Inflammatory macrophage treated with lipopolysaccharide for 4 hours (primary cell): Measurements from ENCODE around the gene DMXL2.
"Not testable (repeated sequence)": the region's sequence is repeated elsewhere in the genome, so short reads cannot be mapped to it uniquely, and the experiment has no call there.

ENCODE experiments used
- DNase-seq: peaks from one replicate; pipeline ENCODE4 v3.0.0-alpha.2; 2020

The DMXL2 gene

DNA sequence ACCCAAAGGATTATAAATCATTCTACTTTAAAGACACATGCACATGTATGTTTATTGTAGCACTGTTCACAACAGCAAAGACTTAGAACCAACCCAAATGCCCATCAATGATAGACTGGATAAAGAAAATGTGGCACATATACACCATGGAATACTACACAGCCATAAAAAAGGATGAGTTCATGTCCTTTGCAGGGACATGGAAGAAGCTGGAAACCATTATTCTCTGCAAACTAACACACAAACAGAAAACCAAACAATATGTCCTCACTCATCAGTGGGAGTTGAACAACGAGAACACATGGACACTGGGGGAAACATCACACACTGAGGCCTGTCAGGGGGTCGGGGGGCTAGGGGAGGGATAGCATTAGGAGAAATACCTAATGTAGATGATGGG, 49.2 kb downstream of the DMXL2 start:
- DNase-seq: not testable (repeated sequence)

DNA sequence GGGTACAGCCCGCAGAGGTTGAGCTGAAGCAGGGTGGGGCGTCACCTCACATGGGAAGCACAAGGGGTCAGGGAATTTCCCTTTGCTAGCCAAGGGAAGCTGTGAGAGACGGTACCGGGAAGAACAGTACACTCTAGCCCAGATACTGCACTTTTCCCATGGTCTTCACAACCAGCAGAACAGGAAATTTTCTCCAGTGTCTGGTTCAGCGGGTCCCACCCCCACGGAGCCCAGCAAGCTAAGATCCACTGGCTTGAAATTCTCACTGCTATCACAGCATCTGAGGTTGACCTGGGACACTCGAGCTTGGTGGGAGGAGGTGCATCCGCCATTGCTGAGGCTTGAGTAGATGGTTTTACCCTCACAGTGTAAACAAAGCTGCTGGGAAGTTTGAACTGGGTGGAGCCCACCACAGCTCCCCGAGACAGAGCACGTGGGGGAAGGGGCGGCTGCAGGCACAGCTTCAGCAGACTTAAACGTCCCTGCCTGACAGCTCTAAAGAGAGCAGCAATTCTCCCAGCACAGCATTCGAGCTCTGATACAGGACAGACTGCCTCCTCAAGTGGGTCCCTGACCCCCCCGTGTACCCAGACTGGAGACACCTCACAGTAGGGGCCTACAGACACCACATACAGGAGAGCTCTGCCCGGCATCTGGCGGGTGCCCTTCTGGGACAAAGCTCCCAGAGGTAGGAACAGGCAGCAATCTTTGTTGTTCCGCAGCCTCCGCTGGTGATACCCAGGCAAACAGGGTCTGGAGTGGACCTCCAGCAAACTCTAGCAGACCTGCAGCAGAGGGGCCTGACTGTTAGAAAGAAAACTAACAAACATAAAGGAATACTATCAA, 53.4 kb downstream of the DMXL2 start:
- DNase-seq: peak; percentile 62

DNA sequence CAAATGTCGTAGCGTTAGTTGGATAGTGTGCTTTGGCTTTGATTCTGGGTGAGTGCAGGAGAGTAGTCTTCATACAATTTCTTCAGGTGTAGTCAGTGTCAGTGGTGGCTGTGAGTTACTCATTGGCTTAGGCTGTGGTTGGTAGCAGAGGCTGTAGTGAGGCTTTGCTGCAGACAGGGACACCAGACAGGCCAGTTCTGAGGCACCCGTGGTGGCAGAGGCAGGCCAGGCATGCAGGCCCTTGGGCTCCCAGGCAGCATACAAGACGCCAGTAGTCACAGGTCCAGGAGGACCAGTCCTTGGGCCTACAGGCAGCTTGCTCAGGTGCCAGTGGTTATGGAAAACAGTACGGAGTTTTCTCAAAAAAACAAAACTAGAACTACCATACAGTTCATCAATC, 61.3 kb downstream of the DMXL2 start:
- DNase-seq: no peak

DNA sequence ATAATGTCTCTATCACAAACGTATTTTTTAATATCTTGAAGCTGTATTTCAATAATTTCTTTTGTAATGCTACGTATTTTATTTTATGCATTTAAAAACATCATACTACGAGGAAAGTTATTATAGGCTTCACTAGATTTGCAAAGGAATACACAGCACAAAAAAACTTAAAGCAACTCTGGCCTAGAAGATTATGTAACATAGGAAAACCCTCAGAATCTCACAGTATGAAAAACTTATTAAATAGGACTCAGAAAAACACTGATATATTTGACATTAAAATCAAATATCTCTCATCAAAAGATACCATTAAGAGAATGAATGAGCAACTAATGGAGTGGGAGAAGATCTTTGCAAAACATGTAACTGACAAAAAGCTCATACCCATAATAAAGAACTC, 63.7 kb downstream of the DMXL2 start:
- peak; percentile 50 for DNase-seq

DNA sequence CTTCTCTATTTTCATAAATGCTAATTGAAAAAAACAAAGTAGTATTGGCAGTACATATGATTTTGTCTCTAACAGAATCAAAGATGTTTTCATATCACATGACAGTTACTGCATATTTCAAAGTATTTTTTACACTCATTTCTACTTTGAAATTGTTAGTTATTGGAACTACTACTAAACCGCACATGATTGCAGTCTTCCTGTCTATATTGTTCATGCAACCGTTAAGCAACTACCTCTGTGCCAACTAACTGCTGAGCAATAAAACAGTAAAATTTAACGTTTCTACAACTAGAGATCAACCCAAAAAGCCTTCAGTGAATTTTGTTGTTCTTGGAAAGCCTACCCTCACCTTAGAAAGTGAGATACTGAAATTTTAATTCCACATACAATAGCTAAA, 64.2 kb downstream of the DMXL2 start:
- DNase-seq: peak; percentile 84

DNA sequence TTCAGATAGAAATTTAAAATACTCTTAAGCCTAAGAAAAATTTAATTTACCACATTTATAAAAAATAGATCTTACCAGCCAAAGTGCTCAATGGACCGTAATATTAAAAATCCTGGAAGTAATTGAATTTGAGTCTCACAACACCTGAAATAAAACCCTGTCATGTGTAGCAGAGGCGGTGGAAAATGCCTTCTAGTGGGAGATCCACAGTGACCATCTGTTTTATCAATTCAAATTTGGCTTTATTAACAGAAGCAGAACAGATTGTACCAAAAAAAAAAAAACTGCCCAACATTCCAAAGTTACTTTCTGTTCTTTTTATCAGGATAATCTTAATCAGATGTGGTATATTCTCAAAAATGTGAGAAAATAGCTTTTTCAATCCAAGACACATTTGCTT, 71.7 kb downstream of the DMXL2 start:
- no peak for DNase-seq

DNA sequence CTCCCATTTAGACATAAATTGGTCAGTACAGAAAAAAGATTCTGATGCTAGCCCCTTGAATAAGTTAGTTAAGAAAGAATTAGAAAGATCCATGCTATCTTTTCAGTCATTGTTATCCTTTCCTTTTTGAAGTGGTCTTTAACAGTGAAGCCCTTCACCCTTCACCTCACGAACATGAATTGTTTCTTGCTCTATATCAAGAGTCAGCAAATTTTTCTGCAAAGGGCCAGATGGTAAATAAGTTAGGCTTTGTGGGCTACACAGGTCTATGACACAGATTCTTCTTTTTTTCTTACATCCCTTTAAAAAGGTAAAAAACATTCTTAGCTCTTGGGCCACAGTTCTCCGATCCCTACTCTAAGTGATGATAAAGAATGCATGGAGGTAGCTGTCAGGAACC, 74.9 kb downstream of the DMXL2 start:
- DNase-seq: no peak

DNA sequence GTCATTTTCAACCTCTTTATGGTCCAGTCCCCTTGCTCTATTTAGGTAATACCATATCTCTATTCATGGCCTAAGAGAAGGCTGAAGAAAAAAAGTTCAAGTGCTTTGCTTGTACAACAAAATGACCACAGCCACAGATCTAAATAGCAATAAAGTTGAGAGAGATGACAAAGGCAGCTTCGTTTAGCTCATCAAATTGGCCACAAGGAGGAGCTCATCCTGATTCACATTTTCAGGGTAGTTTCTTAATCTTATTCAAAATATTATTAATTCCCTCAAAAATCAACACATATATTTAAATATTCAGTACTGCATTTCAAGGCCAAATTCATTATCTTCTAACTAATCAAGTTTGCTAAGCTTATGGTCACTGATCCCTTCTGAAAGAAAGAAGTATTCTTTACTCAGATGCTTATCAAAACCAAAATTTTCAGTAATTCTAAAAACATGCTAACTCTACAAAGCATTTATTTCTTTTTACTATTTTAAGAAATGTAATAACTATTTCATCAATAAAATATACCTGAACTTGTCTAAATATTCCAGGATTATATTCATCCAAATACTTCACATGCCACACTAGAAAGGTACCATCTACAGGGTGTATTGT, 85.5 kb downstream of the DMXL2 start:
- peak; percentile 34 for DNase-seq

DNA sequence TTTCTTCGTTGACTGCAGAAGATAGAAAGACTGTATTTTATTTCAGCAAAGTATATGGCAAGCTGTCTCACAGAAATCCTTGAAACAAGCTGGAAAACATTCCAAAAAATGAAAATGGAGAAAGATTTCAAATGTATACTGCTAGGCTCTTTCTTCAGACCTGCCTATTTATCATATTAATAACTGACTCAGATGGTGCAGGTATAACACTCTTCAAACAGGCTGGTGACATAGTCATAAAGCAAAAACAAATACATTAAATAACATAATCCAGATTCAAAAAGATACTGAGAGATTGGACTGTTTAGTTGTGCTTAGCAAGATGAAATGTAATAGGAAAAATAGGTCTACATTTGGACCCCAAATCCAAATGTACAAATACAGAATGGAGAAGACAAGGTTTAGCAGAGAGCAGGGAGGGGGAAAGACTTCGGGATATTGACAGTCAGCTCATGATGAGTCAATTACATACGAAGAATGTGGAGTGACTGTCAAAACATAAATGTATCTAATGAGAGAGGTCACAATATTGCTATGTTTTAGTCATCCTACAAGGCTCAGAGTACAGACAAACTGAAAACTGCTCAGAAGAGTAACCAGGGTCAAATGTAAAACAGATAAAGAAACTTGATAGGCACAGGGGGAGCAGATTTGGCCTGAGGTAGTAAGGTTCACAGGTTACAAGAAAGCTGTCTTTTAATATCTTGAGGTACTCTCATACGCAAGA, 88.7 kb downstream of the DMXL2 start:
- no peak for DNase-seq

DNA sequence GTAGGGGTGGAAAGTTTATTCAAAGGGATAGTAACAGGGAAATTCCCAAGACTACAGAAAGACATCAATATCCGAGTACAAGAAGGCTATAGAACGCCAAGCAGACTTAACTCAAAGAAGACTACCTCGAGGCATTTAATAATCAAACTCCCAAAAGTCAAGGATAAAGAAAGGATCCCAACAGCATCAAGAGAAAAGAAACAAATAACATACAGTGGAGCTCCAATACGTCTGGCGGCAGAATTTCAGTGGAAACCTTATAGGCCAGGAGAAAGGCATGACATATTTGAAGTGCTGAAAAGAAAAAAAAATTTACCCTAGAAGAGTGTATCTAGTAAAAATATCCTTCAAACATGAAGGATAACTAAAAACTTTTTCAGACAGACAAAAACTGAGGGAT, 95.6 kb downstream of the DMXL2 start:
- no peak for DNase-seq

DNA sequence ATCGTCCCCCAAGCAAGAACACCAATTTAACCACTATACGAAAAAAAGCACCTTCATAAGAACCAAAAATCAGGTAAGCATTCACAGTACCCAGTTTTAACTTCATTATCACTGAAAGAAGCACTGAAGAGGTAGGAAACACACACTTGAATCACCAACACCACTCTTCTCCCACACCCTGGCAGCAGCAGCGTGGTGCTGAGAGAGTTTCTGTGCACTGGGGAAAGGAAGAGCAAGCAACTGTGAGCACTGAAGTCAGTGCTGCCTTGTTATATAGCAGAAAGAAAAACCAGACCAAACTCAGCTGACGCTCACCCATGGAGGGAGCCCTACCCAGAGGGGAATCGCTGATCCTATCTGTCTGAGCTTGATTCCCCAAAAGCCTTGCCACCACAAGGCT, 98.2 kb downstream of the DMXL2 start:
- no peak for DNase-seq

DNA sequence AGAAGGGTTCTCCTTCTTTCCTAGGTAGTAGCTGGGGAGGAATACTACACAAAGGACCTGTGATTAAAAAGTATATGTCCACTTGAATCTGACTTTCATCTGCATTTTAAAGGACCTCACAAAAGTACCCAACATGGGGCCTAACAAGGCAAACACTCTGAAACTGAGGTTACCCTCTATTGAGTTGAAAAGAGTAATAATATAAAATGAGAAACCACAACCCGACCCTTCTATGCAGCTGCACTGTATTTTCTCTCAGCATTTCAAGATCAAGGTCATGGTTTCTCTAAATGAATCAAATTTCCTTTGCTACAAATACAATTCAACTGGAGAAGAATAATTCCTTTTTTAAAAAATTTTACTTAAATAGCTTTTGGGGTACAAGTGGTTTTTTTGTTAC, 106.3 kb downstream of the DMXL2 start:
- DNase-seq: no peak

DNA sequence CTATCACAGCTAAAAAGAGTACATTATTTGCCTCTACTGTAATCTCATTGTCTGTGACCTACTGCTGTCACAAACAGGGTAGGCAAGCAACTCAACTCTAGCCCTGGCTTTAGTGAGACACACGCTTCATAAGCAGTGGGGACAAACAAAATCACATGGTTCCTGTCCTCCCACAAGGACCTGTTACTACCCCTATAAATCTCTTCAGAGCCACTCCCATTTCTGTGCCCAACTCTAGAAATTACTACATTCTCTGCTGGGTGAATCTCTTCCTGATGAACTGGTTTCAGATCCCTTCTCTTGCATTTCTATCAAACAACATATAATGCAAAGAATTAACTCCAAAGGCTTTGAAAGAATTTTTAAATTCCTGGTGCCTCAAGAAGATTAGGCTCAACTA, 117.3 kb downstream of the DMXL2 start:
- peak; percentile 46 for DNase-seq

DNA sequence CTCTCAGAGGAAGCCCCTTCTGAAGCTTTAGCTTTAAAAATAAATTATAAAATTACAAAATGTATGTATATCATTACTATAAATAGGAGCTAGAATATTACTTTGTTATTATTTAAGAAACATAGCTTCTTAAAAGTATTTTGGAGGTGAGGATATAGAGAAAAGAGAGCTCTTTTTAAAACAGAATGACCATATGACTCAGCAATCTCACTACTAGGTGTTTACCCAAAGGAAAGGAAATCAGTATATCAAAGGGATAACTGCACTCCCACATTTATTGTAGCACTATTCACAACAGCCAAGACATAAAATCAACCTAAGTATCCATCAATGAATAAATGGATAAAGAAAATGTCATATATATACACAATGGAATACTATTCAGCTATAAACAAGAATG, 119.6 kb downstream of the DMXL2 start:
- no peak for DNase-seq

DNA sequence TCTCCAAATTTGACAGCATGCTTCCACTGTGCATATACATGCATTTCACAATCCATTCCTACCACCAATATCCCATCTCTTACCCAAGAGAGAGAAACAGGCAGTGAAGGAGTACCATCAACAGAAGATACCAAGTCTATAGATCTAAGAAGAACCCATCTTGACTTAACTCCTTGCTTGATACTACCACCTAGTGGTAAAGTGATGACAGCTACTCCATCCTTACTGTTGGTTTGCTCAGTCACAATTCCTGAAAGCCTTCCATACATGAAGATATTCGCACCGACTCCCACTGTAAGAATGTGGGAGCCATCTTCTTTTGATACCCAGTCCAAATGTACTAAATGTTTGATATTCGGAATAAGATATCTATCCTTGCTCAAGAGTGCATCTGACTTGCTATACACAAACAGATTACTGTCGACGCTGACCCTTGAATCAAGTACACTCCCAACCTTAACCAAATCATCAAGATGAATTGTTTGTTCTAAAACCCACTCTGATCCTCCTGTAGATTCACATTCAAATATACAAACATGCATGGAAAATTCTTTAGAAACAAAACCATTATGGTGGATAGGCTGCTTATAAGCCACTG, 123.1 kb downstream of the DMXL2 start:
- peak; percentile 19 for DNase-seq

DNA sequence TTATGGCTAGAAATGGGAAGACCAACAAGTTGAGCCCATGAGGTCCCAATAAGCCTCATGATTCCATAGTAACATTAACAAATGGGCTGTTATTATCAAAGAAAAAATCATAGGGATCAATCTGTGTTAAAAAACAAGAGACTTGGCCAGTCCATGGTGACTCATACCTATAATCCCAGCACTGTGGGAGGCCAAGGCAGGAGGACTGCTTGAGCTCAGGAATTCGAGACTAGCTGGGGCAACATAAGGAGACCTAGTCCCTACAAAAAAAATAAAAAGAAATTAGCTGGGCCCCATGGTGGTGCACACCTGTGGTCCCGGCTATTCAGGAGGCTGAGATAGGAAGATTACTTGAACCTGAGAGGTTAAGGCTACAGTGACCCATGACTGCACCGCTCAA, 124.8 kb downstream of the DMXL2 start:
- no peak for DNase-seq

DNA sequence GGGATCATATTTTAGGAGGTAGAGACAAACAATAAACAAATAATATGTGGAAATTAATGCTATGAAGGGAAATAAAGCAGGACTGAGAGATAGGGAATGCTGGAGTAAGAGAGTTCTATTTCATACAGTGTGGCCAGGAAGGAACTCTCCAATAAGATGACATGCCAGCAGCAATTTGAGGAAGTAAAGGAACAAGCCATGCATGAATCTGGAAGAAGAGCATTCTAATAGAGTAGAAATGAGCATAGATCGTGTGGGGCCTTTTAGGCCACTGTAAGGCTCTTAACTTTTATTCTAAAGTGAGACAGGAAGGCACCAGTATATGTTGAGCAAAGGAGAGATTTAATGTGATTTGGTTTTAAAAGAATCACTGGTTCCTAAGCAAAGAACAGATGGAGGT, 126.3 kb downstream of the DMXL2 start:
- no peak for DNase-seq

DNA sequence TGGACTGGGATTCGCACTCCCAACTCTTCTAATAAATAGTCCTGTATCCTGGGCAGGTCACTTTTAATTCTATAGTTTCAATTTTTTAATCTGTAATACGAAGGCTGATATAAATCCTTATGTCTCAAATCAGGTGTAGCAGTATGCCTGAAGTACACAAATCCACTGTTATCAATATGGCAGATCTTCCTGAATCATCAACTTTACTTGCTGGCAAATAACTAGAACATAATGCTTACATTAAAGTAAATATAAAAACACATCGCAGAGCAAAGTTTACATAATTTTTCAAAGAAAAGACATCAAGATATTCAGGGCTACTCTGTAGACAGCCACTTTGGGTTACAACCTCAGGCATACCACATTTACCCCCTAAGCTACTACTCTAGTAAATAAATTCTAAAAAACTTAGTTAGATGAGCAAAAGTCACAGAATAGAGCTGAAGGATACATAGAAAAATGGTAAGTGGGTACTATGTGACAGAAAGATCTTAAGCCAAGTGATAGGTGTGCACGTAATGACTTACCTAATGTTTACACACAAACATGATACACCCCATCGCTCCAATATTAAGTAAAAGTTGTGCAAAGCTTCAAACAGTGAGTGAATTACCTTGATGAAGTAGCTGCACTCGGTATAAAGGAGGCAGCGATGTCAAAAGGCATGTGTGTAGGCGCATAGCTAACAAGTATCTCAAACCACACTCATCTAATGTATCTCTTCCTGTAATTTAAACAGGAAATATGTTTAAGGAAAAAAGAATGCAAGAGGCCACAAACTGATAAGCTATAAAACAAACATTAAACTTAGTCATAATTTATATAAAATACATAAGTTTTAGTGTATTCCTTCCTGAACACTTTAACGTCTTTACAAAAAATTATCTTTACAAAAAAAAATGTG, 127.9 kb downstream of the DMXL2 start:
- DNase-seq: no peak

DNA sequence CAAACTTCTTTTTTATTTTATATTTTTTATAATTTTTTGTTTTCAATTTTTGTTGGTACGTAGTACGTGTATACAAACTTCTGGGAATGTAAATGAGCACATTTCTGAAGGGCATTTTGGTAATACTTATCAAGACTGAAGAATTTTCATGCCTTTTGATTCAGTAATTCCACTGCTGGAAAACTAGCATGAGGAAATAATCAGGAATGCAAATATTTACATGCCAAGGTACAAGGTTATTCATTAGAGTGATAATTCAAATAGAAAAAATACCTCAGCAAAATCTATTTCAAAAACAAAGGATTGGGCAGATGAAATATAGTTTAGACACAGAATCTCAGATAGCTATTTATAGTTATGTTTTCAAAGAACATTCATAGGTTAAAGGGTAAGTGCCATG, 128.7 kb downstream of the DMXL2 start:
- no peak for DNase-seq

DNA sequence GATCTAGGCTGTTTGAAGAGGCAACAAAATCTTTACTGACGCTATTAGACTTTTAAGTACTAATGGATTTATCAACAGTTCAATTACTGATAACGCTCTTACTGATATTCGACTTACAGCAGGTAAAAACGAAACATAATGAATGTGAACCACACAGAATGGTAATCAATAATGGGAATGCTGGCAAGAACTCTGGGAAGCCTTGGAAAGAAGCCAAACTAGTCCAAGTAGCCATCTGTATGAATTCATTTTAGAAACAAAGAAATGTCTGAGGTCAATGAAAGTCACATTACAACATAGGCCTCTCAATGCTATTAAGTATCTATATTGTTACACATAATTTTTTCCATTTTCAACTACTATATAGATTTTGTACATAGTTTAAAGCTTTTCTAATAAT, 130.0 kb downstream of the DMXL2 start:
- no peak for DNase-seq

DNA sequence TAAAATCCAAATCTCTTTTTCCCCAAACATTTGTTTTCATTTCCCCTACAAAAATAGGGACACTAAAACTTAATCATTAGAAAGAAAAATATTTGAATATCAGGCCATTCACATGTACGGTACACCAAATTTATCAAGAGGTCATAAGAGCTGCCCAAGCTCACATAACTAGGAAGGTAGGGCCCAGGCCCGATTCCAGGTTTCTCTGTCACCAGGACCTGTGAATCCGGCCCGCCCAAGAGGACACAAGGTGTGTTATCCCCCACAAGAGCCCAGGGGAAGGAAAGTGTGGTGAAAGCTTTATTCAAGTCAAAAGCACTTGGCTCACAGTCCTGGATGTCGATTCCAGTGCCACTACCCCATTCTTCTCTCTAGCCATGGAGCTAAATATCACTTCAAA, 130.6 kb downstream of the DMXL2 start:
- DNase-seq: no peak

DNA sequence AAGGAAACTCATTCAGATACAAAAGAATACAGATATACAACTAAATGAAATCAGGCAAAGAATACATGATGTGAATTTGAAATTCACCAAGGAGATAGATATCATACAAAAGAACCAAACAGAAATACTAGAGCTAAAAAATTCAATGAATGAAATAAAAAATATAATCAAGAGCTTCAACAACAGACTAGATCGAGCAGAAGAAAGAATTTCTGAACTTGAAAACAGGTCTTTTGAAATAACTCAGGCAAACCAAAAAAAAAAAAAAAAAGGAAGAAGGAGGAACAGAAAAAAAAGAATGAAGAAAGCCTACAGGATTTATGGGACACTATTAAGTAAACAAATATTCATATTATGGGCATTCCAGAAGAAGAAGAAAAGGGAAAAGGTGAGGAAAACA, 137.8 kb downstream of the DMXL2 start:
- DNase-seq: no peak

DNA sequence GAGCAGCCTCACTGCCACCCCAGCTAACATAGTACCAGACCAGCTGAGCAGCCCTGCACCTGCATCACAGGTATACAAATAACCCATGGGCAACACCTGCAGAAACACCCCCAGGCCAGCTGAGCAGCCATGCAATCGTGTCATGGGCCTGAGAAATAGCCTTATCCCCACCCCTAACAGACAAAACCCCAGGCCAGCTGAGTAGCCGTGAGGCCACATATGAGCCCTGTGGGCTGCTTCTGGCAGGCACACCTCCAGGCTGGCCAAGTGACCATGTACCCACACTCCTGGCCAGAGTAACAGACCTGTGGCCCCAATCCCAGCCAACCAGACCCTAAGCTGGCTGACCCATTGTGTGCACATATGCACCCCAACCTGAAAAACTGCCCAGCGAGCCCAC, 138.6 kb downstream of the DMXL2 start:
- no peak for DNase-seq
